ENCODE results near the gene PCBP2. TPM values are rescaled to one million over a fixed set of nuclear protein-coding genes. Genes with fewer than 3 reads are reported as not detected.

Gene PCBP2
- total RNA-seq, 1 experiment from 2014 or later, result 981 TPM

DNA sequence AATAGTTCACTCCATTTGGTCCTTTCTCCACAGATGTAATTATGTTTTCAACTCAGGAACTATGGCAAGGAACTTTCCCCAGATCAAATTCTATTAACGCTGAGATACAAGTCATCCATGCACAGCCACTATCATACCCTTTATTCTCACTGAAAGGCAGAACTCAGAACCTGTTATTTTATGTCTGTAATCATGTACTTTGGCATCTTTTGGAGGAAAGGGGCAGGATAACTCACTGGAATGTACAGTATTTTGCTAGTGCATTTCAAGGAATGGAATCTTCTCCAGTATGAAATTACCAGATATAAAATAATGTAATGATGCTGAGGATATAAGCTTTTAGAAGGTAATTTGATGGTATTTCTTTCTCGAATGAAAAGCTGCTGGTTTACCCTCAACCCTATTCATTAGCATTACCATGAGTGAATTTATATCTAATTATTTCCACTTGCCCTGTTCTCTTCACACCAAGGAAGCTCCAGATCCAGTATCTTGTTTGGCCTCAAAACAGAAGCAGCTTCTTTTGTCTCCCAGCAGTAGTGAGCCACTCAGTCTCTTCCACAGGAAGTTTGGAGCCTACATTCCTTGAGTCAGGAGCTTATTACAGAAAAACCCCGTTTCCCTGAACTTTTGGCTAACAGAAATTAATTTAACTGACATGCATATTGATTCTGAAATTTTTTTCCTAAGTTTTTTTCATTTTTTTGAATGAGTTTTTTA, 38.3 kb upstream of the PCBP2 start:
- POLR2A ChIA-PET, result no interaction called here
- no peaks in the 10 kb centered on the region for H3K9me3 Mint-ChIP-seq
- peaks cover 18% of the 10 kb centered on the region for H3K4me1 Mint-ChIP-seq
- H3K27ac Mint-ChIP-seq, result no peak overlapping the region
- TF ChIP-seq ZBTB21 (CRISPR knock-in tag; IDR thresholded peaks at IDR 0.05; ENCODE audit: borderline replicate concordance) (no peak), USF2 (CRISPR knock-in tag; IDR thresholded peaks at IDR 0.05) (no peak), E2F5 (CRISPR knock-in tag; IDR thresholded peaks at IDR 0.05) (no peak), ZNF423 (CRISPR knock-in tag; IDR thresholded peaks at IDR 0.05) (no peak), ATF2 (CRISPR knock-in tag; IDR thresholded peaks at IDR 0.05; ENCODE audit: borderline replicate concordance, low read depth) (no peak), ZNF416 (CRISPR knock-in tag; IDR thresholded peaks at IDR 0.05) (no peak), ZNF232 (CRISPR knock-in tag; IDR thresholded peaks at IDR 0.05) (no peak), SP1 (CRISPR knock-in tag; conservative IDR thresholded peaks at IDR 0.05) (no peak), ARID4B (CRISPR knock-in tag; IDR thresholded peaks at IDR 0.05; ENCODE audit: borderline replicate concordance) (no peak), NR3C1 (CRISPR knock-in tag; conservative IDR thresholded peaks at IDR 0.05; ENCODE audit: low read depth) (no peak), ZNF532 (CRISPR knock-in tag; IDR thresholded peaks at IDR 0.05; ENCODE audit: borderline replicate concordance) (no peak), GTF2I (CRISPR knock-in tag; conservative IDR thresholded peaks at IDR 0.05) (no peak), IRF2 (CRISPR knock-in tag; IDR thresholded peaks at IDR 0.05; ENCODE audit: borderline replicate concordance, low read depth) (no peak), ATF6 (CRISPR knock-in tag; IDR thresholded peaks at IDR 0.05) (no peak)
- TF ChIP-seq, protein P1, sequence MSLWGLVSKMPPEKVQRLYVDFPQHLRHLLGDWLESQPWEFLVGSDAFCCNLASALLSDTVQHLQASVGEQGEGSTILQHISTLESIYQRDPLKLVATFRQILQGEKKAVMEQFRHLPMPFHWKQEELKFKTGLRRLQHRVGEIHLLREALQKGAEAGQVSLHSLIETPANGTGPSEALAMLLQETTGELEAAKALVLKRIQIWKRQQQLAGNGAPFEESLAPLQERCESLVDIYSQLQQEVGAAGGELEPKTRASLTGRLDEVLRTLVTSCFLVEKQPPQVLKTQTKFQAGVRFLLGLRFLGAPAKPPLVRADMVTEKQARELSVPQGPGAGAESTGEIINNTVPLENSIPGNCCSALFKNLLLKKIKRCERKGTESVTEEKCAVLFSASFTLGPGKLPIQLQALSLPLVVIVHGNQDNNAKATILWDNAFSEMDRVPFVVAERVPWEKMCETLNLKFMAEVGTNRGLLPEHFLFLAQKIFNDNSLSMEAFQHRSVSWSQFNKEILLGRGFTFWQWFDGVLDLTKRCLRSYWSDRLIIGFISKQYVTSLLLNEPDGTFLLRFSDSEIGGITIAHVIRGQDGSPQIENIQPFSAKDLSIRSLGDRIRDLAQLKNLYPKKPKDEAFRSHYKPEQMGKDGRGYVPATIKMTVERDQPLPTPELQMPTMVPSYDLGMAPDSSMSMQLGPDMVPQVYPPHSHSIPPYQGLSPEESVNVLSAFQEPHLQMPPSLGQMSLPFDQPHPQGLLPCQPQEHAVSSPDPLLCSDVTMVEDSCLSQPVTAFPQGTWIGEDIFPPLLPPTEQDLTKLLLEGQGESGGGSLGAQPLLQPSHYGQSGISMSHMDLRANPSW (CRISPR knock-in tag; conservative IDR thresholded peaks at IDR 0.05; ENCODE audit: low read depth), result no peak
- TF ChIP-seq, protein P2, sequence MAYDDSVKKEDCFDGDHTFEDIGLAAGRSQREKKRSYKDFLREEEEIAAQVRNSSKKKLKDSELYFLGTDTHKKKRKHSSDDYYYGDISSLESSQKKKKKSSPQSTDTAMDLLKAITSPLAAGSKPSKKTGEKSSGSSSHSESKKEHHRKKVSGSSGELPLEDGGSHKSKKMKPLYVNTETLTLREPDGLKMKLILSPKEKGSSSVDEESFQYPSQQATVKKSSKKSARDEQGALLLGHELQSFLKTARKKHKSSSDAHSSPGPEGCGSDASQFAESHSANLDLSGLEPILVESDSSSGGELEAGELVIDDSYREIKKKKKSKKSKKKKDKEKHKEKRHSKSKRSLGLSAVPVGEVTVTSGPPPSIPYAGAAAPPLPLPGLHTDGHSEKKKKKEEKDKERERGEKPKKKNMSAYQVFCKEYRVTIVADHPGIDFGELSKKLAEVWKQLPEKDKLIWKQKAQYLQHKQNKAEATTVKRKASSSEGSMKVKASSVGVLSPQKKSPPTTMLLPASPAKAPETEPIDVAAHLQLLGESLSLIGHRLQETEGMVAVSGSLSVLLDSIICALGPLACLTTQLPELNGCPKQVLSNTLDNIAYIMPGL (CRISPR knock-in tag; IDR thresholded peaks at IDR 0.05), result no peak
- no peak for DNase-seq (ENCODE audit: low spot score)
- CTCF ChIA-PET, result interaction anchor here (1.4 to 3.4 kb wide), 2 partner anchors 61 to 92 kb away, joined by 5 to 15 read pairs; partner anchors contain the start of gene AAAS
- H3K36me3 Mint-ChIP-seq, result peaks cover 31% of the 10 kb centered on the region
- no peak for ATAC-seq
- H3K27me3 Mint-ChIP-seq (ENCODE audit: low read depth), result no peaks in the 10 kb centered on the region
- H3K4me3 Mint-ChIP-seq, result no peak overlapping the region
